ENCODE data around the gene CEP85L. TPM values are rescaled to one million over a fixed set of nuclear protein-coding genes. Genes with fewer than 3 reads are reported as not detected.

The CEP85L gene
- total and polyA plus RNA-seq, 2 experiments from 2014 or later, result 9.1 to 10.1 TPM

DNA sequence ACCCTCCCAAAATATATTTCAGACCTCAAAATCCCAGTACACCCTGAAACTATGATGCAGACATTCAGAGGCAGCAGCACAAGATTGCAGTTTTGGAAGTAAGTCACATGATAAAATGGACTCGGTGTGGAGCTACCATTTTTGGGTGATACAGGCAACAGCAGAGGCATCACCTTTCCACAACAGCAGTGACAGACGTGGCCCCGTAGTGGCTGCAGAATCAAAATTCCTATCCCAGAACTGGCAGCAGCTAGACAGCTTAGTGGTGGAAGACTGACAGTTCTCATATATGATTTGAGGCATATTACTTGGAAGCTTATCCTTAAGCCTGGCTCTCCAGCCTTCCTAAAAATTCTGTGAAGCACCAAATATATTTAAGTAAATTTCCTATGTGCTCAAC lies 83.4 kb downstream of the CEP85L start (continued):
- TF ChIP-seq ZNF114 (CRISPR knock-in tag; IDR thresholded peaks at IDR 0.05) (no peak), POLR2AphosphoS5 (IDR thresholded peaks at IDR 0.05; ENCODE audit: low read depth) (no peak)
- TF ChIP-seq, protein P1, sequence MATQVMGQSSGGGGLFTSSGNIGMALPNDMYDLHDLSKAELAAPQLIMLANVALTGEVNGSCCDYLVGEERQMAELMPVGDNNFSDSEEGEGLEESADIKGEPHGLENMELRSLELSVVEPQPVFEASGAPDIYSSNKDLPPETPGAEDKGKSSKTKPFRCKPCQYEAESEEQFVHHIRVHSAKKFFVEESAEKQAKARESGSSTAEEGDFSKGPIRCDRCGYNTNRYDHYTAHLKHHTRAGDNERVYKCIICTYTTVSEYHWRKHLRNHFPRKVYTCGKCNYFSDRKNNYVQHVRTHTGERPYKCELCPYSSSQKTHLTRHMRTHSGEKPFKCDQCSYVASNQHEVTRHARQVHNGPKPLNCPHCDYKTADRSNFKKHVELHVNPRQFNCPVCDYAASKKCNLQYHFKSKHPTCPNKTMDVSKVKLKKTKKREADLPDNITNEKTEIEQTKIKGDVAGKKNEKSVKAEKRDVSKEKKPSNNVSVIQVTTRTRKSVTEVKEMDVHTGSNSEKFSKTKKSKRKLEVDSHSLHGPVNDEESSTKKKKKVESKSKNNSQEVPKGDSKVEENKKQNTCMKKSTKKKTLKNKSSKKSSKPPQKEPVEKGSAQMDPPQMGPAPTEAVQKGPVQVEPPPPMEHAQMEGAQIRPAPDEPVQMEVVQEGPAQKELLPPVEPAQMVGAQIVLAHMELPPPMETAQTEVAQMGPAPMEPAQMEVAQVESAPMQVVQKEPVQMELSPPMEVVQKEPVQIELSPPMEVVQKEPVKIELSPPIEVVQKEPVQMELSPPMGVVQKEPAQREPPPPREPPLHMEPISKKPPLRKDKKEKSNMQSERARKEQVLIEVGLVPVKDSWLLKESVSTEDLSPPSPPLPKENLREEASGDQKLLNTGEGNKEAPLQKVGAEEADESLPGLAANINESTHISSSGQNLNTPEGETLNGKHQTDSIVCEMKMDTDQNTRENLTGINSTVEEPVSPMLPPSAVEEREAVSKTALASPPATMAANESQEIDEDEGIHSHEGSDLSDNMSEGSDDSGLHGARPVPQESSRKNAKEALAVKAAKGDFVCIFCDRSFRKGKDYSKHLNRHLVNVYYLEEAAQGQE (IDR thresholded peaks at IDR 0.05; ENCODE audit: unreplicated experiment), result no peak

DNA sequence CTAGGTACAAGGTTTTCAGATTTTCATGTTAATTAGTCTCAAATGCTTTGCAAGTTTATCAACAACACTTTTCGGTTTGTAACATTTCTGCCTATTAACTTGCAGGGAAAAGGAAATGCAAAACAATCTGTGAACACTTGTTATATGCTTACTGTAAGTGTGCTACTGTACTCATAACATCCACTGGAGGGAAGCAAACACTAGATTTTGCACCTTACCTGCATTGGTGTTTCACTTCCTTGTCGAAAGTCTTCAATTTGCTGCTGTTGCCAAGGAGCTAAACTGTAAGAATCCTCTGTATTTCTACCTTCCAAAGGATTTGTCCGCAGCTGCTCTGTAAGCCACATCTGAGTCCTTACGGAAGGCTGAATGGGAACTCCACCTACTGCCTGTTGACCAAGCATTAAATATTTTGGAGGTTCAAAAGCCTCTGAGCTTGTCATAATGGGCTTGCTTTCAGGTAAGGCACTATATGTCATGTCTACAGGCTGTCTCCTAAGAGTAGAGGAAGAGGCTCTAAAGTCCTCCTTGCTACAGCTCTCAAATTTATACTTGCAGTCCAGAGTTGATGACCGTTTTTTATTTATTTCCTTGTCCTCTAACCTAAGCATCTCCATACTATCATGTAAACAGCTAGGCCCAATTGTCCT lies 86.0 kb downstream of the CEP85L start:
- H3K79me2 ChIP-seq (replicated peaks; ENCODE audit: insufficient read depth), result no peaks in the 10 kb centered on the region
- no peaks in the 10 kb centered on the region for H3K27me3 Mint-ChIP-seq (ENCODE audit: insufficient read depth, low read depth, poor library complexity)
- DNase-seq (ENCODE audit: low spot score), result peak; percentile 79

DNA sequence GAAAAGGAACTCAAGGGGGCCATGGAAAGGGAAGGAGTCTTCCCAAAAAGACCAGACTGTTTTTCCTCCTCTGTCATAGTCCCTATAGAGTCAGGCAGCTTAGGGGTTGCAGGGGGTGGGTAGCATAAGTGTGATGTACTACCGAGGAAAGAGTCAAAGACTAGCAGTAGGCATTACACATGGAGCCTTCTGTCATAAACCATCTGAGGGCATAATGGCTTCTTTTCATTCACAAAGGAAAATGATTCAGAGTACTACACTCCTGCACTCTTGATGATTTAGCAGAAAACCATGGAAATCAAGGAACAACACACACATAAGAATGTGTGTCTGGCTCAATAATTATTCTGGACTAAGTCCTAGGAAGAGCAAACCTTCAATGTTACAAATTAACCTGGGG lies 88.4 kb downstream of the CEP85L start:
- H3K4me3 ChIP-seq, result no peak overlapping the region
- Mint-ChIP-seq H3K27me3 (ENCODE audit: insufficient read depth, low read depth, poor library complexity) (no peaks in the 10 kb centered on the region), H3K4me3 (no peak overlapping the region), H3K9me3 (no peaks in the 10 kb centered on the region), H3K27ac (no peak overlapping the region), H3K36me3 (ENCODE audit: low read depth) (no peaks in the 10 kb centered on the region), H3K4me1 (peaks cover 7% of the 10 kb centered on the region; the same call in 2 of the 3 replicates)
- no peaks in the 10 kb centered on the region for H3K27me3 ChIP-seq (ENCODE audit: insufficient read depth)
- no peaks in the 10 kb centered on the region for H3K9me2 ChIP-seq (ENCODE audit: insufficient read depth)
- no peaks in the 10 kb centered on the region for H3K79me2 ChIP-seq (replicated peaks; ENCODE audit: insufficient read depth)
- DNase-seq (ENCODE audit: low spot score) (no peak), ATAC-seq (no peak)
- H3F3A ChIP-seq (replicated peaks; ENCODE audit: low read depth), result no peaks in the 10 kb centered on the region
- H3K27ac ChIP-seq (ENCODE audit: low read depth), result no peak overlapping the region
- no peak overlapping the region for H3K4me2 ChIP-seq
- H3K4me1 ChIP-seq (ENCODE audit: insufficient read depth), result peaks cover 8% of the 10 kb centered on the region; the same call in 1 of the 2 replicates
- H4K20me1 ChIP-seq (replicated peaks; ENCODE audit: insufficient read depth), result no peaks in the 10 kb centered on the region
- no peaks in the 10 kb centered on the region for H3K36me3 ChIP-seq (ENCODE audit: insufficient read depth)
- H2AFZ ChIP-seq, result no peak overlapping the region
- TF ChIP-seq, protein P2, sequence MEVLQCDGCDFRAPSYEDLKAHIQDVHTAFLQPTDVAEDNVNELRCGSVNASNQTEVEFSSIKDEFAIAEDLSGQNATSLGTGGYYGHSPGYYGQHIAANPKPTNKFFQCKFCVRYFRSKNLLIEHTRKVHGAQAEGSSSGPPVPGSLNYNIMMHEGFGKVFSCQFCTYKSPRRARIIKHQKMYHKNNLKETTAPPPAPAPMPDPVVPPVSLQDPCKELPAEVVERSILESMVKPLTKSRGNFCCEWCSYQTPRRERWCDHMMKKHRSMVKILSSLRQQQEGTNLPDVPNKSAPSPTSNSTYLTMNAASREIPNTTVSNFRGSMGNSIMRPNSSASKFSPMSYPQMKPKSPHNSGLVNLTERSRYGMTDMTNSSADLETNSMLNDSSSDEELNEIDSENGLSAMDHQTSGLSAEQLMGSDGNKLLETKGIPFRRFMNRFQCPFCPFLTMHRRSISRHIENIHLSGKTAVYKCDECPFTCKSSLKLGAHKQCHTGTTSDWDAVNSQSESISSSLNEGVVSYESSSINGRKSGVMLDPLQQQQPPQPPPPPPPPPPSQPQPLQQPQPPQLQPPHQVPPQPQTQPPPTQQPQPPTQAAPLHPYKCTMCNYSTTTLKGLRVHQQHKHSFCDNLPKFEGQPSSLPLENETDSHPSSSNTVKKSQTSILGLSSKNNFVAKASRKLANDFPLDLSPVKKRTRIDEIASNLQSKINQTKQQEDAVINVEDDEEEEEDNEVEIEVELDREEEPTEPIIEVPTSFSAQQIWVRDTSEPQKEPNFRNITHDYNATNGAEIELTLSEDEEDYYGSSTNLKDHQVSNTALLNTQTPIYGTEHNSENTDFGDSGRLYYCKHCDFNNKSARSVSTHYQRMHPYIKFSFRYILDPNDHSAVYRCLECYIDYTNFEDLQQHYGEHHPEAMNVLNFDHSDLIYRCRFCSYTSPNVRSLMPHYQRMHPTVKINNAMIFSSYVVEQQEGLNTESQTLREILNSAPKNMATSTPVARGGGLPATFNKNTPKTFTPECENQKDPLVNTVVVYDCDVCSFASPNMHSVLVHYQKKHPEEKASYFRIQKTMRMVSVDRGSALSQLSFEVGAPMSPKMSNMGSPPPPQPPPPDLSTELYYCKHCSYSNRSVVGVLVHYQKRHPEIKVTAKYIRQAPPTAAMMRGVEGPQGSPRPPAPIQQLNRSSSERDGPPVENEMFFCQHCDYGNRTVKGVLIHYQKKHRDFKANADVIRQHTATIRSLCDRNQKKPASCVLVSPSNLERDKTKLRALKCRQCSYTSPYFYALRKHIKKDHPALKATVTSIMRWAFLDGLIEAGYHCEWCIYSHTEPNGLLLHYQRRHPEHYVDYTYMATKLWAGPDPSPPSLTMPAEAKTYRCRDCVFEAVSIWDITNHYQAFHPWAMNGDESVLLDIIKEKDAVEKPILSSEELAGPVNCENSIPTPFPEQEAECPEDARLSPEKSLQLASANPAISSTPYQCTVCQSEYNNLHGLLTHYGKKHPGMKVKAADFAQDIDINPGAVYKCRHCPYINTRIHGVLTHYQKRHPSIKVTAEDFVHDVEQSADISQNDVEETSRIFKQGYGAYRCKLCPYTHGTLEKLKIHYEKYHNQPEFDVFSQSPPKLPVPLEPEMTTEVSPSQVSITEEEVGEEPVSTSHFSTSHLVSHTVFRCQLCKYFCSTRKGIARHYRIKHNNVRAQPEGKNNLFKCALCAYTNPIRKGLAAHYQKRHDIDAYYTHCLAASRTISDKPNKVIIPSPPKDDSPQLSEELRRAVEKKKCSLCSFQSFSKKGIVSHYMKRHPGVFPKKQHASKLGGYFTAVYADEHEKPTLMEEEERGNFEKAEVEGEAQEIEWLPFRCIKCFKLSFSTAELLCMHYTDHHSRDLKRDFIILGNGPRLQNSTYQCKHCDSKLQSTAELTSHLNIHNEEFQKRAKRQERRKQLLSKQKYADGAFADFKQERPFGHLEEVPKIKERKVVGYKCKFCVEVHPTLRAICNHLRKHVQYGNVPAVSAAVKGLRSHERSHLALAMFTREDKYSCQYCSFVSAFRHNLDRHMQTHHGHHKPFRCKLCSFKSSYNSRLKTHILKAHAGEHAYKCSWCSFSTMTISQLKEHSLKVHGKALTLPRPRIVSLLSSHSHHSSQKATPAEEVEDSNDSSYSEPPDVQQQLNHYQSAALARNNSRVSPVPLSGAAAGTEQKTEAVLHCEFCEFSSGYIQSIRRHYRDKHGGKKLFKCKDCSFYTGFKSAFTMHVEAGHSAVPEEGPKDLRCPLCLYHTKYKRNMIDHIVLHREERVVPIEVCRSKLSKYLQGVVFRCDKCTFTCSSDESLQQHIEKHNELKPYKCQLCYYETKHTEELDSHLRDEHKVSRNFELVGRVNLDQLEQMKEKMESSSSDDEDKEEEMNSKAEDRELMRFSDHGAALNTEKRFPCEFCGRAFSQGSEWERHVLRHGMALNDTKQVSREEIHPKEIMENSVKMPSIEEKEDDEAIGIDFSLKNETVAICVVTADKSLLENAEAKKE (CRISPR knock-in tag; IDR thresholded peaks at IDR 0.05), result no peak
- no peak for TF ChIP-seq ZNF331 (CRISPR knock-in tag; IDR thresholded peaks at IDR 0.05; ENCODE audit: low read depth)
- TF ChIP-seq ZNF114 (CRISPR knock-in tag; IDR thresholded peaks at IDR 0.05), result no peak

More for the DNA sequence above, 86.0 kb downstream of the CEP85L start:
- Histone ChIP-seq H2AFZ (no peak overlapping the region), H3K4me3 (no peak overlapping the region), H3K4me2 (no peak overlapping the region), H3K4me1 (ENCODE audit: insufficient read depth) (peaks cover 8% of the 10 kb centered on the region; the same call in 1 of the 2 replicates), H3F3A (replicated peaks; ENCODE audit: low read depth) (no peaks in the 10 kb centered on the region), H3K9me2 (ENCODE audit: insufficient read depth) (no peaks in the 10 kb centered on the region), H3K36me3 (ENCODE audit: insufficient read depth) (no peaks in the 10 kb centered on the region), H3K27me3 (ENCODE audit: insufficient read depth) (no peaks in the 10 kb centered on the region), H4K20me1 (replicated peaks; ENCODE audit: insufficient read depth) (no peaks in the 10 kb centered on the region), H3K27ac (ENCODE audit: low read depth) (no peak overlapping the region)
- Mint-ChIP-seq H3K9me3 (no peaks in the 10 kb centered on the region), H3K4me1 (peaks cover 7% of the 10 kb centered on the region; the same call in 2 of the 3 replicates), H3K4me3 (no peak overlapping the region), H3K27ac (no peak overlapping the region; the same call in 1 of the 2 replicates), H3K36me3 (ENCODE audit: low read depth) (no peaks in the 10 kb centered on the region)
- TF ChIP-seq NANOG (IDR thresholded peaks at IDR 0.05; ENCODE audit: borderline replicate concordance), result no peak
- TF ChIP-seq, protein P3, sequence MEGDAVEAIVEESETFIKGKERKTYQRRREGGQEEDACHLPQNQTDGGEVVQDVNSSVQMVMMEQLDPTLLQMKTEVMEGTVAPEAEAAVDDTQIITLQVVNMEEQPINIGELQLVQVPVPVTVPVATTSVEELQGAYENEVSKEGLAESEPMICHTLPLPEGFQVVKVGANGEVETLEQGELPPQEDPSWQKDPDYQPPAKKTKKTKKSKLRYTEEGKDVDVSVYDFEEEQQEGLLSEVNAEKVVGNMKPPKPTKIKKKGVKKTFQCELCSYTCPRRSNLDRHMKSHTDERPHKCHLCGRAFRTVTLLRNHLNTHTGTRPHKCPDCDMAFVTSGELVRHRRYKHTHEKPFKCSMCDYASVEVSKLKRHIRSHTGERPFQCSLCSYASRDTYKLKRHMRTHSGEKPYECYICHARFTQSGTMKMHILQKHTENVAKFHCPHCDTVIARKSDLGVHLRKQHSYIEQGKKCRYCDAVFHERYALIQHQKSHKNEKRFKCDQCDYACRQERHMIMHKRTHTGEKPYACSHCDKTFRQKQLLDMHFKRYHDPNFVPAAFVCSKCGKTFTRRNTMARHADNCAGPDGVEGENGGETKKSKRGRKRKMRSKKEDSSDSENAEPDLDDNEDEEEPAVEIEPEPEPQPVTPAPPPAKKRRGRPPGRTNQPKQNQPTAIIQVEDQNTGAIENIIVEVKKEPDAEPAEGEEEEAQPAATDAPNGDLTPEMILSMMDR (conservative IDR thresholded peaks at IDR 0.05; ENCODE audit: low read depth in 2 of 2), result peak; percentile 74 to 82
- peak; percentile 92 for ATAC-seq
